ENCODE measurements around the gene LDLRAD3.

- TF ChIP-seq CTCF (conservative IDR thresholded peaks at IDR 0.05; ENCODE audit: low read length) (no peak), EZH2phosphoT487 (IDR thresholded peaks at IDR 0.05; ENCODE audit: borderline replicate concordance, low read depth, low read length) (no peak)
Measured at GRCh38 chr11:36010010-36010740, 66.3 kb downstream of the LDLRAD3 start.
